GM20000 (cell line): ENCODE measurements around the gene NRCAM.

Experiments
- DNase-seq: peaks from one replicate; pipeline ENCODE4 v3.0.0; 2012; ENCODE audit warnings: low spot score
- CTCF ChIP-seq: IDR thresholded peaks from 2 replicates; pipeline ENCODE4 v1.5.1; 2012; ENCODE audit warnings: mild to moderate bottlenecking, control low read depth; ENCODE audit errors: extremely low read depth, missing control alignments

The NRCAM gene

GRCh38 chr7:108122181-108122580 lies 334.1 kb downstream of the NRCAM start:
- DNase-seq, result peak; percentile 25
- TF ChIP-seq CTCF, result no peak

GRCh38 chr7:108120933-108121332 lies 335.3 kb downstream of the NRCAM start:
- no peak for DNase-seq
- TF ChIP-seq CTCF, result no peak

DNA sequence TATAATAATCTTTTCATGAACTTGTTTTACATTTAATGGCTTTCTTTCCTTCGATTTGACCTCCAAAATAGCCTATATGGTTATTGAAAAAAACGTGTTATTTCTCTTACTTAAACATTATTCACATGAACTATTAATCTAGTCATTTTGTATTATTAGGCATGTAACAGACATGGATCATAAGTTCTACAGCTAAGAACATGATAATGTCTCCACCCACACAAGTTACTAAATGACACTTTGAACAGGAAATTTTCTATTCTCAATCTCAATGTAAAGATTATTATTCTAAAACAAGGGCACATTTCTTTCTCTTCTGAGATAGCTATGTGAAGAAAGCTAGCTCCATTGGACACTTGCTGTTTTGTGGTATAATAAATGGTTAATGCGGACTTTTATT lies 336.0 kb downstream of the NRCAM start:
- no peak for TF ChIP-seq CTCF

GRCh38 chr7:108118959-108119358 lies 337.3 kb downstream of the NRCAM start:
- no peak for DNase-seq
- TF ChIP-seq CTCF, result no peak

More for the DNA sequence above, 336.0 kb downstream of the NRCAM start:
- no peak for DNase-seq

- TF ChIP-seq CTCF, result peak; percentile 76
- no peak for DNase-seq
Observed at GRCh38 chr7:108114117-108114841, 342.0 kb downstream of the NRCAM start.

DNA sequence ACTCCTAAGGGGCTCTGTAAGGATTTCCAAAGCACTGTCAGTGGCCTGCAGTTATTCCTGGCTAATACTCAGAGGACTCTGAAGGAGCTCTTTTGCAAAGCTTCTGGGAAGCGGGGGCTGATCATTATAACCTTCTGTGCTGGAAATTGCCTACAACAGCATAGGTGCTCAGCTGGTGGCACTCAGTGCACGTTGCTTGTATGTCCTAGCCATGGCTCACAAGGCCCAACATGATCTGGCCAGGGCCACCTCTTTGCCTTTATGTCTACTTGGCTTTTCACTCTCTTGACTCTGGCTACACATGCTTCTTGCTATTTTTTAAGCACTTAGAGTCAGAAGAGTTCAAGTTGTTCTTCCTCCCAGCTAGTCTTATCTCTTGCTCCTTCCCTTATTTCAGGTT lies 343.6 kb downstream of the NRCAM start:
- TF ChIP-seq CTCF, result no peak
- DNase-seq, result no peak

DNA sequence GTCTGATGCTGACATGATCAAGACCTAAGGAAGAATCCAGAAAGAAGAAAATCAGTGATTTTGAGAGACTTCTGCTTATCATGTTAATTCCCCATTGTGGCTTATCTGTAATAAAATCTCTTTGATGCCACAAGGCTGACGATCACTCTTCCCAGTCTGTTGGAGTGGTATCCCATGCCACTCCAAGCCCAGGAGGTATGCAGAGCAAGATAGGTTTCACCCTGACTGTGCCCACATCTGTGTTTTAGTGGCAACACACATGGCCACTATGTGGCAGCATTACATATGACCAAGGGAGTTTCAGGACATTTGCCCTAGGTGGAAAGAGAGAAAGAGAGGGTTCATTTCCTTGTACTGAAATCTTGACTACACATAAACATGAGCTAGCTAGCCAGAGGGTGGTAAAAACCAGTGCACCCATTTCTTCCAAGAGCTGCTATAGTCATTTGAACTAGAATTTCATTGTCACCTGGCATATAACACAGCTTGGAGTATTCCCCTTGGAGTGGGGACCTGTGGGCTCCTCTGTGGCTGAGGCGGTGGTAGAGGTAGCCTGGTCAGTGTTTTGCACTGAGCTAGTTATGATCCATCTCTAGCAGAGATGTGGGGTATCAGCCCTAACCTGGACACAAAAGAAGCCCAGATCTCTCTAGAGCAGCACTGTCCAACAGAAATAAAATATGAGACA lies 346.9 kb downstream of the NRCAM start:
- TF ChIP-seq CTCF, result peak; percentile 31
- peak; percentile 37 for DNase-seq
